RKO (cell line): ENCODE results near the gene GRIK2.

ENCODE experiments used
- DNase-seq: peaks from one replicate; pipeline ENCODE4 v3.0.0-alpha.2; 2016; ENCODE audit warnings: low spot score

The GRIK2 gene

DNA sequence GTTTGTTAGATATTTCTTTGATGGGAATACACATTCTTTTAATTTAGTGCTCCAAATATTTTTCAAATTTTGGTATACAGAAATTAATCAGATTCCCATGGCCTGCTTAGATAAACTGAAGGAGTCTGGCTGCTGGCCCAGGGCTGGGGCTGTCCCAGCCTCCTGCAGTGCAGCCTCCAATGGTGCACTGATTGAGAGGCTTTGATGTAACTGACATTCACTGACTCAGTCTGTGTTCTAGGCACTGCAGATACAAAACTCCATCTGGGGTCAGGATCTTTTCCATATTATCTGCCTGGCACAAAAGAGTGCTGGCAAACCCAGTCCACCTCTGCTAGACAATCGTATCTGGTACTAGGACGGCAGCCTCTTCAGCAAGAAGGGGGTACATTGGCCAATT lies 64.8 kb downstream of the GRIK2 start:
- DNase-seq: no peak

DNA sequence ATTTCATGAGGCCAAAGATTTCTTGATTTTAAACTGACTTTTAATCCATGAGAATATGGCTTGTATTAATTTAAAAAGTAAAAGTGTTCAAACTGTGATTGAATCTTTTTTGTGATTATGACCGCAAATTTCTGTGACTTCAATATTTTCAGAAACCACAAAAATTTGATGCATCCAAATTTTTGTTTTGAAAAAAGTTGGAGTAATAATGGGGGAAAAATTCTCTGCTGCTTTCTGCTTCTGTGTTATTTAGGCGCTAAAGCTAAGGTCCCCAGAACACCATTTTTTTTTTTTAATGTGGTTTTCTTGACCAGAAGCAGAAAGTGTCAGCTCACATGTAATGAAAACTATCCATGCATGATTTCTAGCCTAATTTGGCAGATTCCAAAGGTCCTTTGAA lies 65.3 kb downstream of the GRIK2 start:
- DNase-seq: no peak

- no peak for DNase-seq
Measured at GRCh38 chr6:101462576-101462975, 69.1 kb downstream of the GRIK2 start.

DNA sequence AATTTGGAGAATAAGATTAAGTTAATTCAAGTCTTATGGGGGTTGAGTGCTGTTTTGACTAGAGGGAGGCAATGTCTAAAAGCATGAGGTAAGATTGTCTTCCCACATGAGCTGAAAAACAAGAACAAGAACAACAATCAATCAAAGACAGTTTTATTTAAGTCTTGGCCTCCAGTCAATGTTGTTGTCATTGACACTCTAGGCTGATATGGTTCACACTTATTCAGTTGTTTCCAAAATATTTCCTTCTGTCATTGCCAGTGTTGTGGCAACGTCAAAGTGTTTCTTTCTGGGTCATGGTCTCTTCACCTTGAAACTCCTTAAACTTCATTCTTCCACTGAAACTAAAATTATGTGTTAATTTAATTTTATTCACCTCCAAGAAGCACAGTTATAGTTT lies 72.4 kb downstream of the GRIK2 start:
- no peak for DNase-seq

DNA sequence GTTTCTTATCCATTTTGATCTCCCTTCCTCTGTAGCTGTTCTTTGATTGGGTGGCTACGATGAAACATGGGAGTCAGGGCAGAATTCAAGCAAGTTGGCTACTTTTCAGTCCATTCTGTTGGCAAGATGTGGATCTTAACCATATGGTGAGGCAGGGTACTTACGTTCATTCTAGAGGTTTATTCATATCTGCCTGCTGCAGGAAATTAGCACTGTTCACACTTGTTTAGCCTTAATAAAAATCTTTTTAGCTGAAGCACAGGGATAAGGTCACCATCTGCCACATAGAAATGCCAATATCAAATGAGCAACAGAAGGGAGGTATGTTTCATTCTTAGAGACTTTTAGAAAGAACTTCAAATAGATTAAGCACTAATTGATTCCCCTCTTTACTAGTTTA lies 83.9 kb downstream of the GRIK2 start:
- DNase-seq: no peak

DNA sequence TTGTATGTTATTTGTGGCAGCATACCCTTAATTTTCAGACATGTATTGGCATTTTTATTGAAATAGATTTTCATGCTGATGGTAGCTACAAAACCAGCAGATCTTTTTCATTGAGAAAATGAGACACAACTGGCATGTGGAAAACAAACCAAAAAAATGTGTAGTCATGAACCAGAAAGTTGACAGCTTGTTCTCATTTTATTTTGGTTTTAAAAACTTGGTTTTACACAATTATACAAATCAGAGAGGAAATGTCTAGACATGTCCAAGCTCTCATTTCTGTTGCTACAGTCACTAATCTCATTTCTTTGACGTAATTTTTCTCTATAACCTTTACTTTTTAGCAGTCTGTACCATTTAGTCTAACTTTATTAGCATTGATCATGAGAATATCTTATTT lies 85.4 kb downstream of the GRIK2 start:
- no peak for DNase-seq

- no peak for DNase-seq
Measured at GRCh38 chr6:101482606-101483005, 89.1 kb downstream of the GRIK2 start.

- no peak for DNase-seq
Measured at GRCh38 chr6:101484781-101485180, 91.3 kb downstream of the GRIK2 start.

GRCh38 chr6:101486124-101486523 lies 92.6 kb downstream of the GRIK2 start:
- DNase-seq: no peak

DNA sequence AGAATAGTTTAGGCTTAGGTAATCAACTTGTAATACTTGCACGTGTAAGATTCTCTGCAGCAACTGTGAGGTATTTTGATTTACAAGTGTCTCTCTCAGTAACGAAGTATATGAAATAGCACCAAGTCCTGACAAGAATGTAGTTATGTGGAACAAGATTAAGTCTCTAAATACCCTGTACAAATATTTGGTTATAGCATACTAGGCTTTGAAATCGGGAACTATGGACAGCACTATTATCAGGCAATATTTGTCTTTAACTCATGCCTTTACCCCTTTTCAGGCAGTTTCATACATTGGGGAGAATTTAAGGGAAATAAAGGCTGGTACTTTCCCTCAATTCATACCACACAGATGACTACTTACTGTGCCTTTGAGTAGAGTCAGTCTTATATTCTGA lies 93.2 kb downstream of the GRIK2 start:
- no peak for DNase-seq

GRCh38 chr6:101489456-101489855 lies 95.9 kb downstream of the GRIK2 start:
- no peak for DNase-seq

DNA sequence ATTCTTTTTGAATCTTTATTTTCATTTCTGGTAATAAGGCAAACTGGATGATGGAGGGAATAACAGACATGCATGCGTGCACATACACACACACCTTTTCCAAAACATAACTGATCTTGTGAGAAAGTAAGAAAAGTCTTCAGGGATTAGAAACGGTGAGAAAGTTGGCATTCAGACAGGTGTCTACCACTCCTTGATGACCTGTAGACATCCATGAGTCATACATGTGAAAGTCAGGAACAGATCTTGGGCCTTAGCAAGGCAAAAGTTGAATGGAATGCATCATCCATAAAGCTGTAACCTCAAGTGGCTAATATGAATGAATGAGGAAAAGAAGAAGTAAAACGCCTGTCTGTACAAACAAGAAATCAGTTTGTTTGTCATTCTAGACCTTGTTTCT lies 97.3 kb downstream of the GRIK2 start:
- DNase-seq: no peak

DNA sequence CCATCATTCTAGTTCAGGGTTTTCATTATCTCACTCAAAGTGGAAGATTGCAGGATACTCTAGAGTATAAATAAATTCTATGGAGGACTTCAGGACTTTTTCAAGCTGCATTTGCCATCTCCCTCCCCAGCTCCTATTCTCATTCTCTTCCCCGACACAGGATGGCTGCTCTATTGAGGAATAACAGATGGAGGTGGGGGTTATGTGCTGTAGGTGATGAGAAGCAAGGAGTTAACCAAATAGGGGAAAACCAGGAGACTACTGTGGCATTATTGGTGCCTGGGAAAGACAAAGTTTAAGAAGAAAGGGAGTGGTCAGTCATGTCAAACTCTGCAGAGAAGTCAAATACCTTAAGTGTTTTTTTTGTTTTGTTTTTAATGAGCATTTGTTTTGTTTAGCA lies 109.3 kb downstream of the GRIK2 start:
- DNase-seq: no peak

GRCh38 chr6:101509536-101509935 lies 116.0 kb downstream of the GRIK2 start:
- no peak for DNase-seq

- DNase-seq: no peak
Measured at GRCh38 chr6:101513181-101513580, 119.7 kb downstream of the GRIK2 start.

- no peak for DNase-seq
Measured at GRCh38 chr6:101516578-101516977, 123.1 kb downstream of the GRIK2 start.

GRCh38 chr6:101517632-101518031 lies 124.1 kb downstream of the GRIK2 start:
- DNase-seq: no peak

DNA sequence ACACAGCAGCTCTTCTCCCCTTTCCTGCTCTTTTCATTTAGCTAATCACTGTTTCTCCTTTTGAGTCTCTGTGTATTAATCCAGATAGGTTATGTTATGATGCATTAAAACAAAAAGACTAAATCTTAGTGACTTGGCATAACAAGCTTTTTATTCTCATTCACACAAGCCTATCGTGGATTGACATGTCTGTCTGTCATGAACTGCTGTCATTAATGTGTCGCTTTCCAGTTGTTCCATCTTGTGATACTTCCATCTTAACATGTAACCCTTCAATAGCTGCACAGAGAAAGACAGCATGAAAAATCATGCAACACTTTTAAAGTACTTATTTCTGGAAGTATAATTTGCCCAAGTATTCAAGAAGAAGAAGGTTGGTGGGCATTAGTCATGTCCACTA lies 128.7 kb downstream of the GRIK2 start:
- DNase-seq: no peak

DNA sequence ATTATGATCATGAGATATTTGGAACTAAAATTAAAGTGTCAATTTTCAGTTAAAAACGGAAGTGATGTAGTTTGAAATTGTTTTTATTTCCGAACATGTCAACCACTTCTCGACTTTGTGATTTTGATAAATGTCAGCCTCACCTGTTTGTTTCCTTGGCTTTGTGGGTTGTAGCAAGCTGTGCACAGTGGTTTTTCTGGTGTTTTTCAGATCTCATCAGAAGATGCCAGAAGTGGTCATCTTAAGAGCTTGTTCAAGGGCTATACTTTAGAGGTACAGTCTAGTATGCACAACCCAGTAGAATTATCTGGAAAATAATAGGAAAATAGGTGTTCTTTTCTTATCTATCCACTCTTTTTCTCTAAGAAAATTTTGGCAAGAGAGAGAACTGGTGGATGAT lies 134.0 kb downstream of the GRIK2 start:
- DNase-seq: no peak

DNA sequence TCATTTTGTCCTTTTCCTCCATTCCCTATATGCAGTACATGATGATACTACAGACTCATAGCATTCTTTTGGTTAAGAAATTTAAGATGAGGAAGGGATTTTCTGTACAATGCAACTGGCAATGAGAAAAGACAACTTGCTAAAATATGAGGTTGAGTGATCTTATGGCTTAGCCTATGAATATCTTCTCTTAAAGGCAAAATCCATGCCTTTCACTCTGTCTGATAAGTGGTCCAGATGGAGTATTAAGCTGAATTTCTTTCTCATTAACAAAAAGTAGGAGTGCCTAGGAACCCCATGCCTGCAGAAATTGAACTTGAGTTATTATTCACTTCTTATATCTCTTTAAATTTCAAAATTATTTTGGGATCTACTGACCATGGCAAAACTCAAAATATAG lies 135.3 kb downstream of the GRIK2 start:
- DNase-seq: no peak

GRCh38 chr6:101531538-101531937 lies 138.0 kb downstream of the GRIK2 start:
- DNase-seq: no peak

DNA sequence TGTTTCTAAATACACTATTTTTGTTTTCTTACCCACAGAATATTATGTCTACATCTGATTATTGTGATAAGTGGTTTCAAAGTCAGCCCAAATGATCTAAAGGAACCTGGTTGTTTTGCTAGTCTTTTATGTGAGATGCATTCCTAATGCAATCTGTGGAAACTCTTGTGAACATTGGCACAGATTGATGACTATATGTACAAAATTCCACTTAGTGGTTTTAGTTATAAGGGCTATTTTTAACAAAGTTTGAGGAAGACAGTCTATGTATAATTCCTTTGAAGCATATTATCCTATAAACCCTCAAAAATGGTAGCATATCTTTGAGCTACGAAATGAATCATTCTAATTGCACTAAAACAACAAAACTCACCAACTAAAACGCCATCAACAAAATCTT lies 140.9 kb downstream of the GRIK2 start:
- no peak for DNase-seq

DNA sequence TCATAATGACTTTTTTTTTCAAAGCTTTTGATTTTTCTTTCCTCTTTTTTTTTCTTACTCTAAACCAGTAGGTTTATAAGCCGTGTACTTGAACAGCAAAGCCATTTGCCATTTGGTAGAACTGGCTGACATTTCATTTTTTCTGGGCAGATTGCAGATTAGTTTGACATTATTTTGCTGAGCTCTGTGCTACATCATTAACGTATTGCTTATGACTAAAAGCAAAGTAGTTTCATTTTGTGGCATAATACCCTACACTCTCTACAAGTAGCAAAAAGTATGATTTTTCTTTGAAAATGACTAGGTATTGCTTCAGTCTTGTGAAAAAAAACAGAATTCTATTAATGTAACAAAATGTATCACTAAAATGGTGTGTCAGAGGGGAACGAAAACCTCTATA lies 141.3 kb downstream of the GRIK2 start:
- DNase-seq: no peak

DNA sequence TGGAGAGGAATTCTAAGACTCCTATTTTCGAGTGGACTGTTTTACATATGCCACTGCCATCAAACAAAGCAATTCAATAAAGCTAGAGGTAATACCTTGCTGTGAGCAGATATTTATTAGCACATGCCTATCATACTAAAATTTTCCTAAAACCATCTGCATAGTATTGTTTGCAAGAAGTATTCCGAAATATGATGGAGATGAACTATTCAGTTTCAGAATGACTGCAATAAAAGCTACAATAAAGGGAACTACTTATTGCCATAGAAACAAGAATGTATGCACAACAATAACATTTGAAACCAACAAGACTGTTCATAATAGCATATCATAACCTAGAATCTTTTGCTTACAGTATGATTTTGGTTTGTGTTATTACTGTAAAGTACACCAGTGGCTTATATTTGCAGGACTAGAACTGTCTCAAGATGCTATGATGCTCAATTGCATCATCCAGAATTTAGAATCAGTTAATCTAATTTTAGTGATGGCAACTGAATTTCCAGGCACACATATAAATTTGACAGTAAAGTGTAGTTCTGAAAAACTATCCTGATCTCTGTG lies 144.3 kb downstream of the GRIK2 start:
- no peak for DNase-seq
